Osteocyte (in vitro differentiated cells): Measurements from ENCODE around the gene CD3G. TPM values are rescaled to one million over a fixed set of nuclear protein-coding genes. Genes with fewer than 3 reads are reported as not detected.

Experiments used
- DNase-seq: peaks from one replicate; pipeline ENCODE4 v3.0.0; 2021; ENCODE audit warnings: mixed read lengths; ENCODE audit not compliant: unreplicated experiment; ENCODE audit errors: extremely low spot score
- H3K27ac Mint-ChIP-seq: one replicate; pipeline ENCODE4 v1.8.0; 2021; ENCODE audit warnings: mild to moderate bottlenecking, mixed read lengths; ENCODE audit not compliant: unreplicated experiment
- H3K27me3 Mint-ChIP-seq: one replicate; pipeline ENCODE4 v1.8.0; 2021; ENCODE audit warnings: mixed read lengths; ENCODE audit not compliant: unreplicated experiment
- H3K36me3 Mint-ChIP-seq: one replicate; pipeline ENCODE4 v1.8.0; 2021; ENCODE audit warnings: mixed read lengths; ENCODE audit not compliant: unreplicated experiment
- H3K4me1 Mint-ChIP-seq: one replicate; pipeline ENCODE4 v1.8.0; 2021; ENCODE audit warnings: mixed read lengths; ENCODE audit not compliant: unreplicated experiment
- H3K4me3 Mint-ChIP-seq: one replicate; pipeline ENCODE4 v1.8.0; 2021; ENCODE audit warnings: mild to moderate bottlenecking, moderate library complexity, mixed read lengths; ENCODE audit not compliant: unreplicated experiment
- H3K9me3 Mint-ChIP-seq: one replicate; pipeline ENCODE4 v1.8.0; 2021; ENCODE audit warnings: mixed read lengths; ENCODE audit not compliant: unreplicated experiment
- CTCF ChIP-seq: fragments of 200-600 bp; sonication (generic); IDR thresholded peaks from 2 replicates; pipeline ENCODE4 v1.5.0; 2021; ENCODE audit warnings: antibody characterized with exemption, mild to moderate bottlenecking, moderate library complexity
- total RNA-seq: library from RNA; stranded (reverse); gene quantifications from 2 replicates; pipeline ENCODE4 v1.2.1, GENCODE V29; 2021

Gene CD3G
- total RNA-seq, 1 donor from 2014 or later, result not detected

GRCh38 chr11:118339281-118339961 lies 4.7 kb upstream of the CD3G start:
- no peak overlapping the region for H3K4me3 Mint-ChIP-seq
- no peaks in the 10 kb centered on the region for H3K4me1 Mint-ChIP-seq
- no peak for TF ChIP-seq CTCF
- H3K36me3 Mint-ChIP-seq, result no peaks in the 10 kb centered on the region
- peak; percentile 44 for DNase-seq
- H3K9me3 Mint-ChIP-seq, result no peaks in the 10 kb centered on the region
- peaks cover 32% of the 10 kb centered on the region for H3K27me3 Mint-ChIP-seq
- H3K27ac Mint-ChIP-seq, result no peak overlapping the region

GRCh38 chr11:118340449-118340848 lies 3.7 kb upstream of the CD3G start:
- H3K27ac Mint-ChIP-seq, result no peak overlapping the region
- no peak for DNase-seq
- H3K36me3 Mint-ChIP-seq, result no peaks in the 10 kb centered on the region
- no peak for TF ChIP-seq CTCF
- no peaks in the 10 kb centered on the region for H3K9me3 Mint-ChIP-seq
- H3K27me3 Mint-ChIP-seq, result peaks cover 37% of the 10 kb centered on the region
- no peak overlapping the region for H3K4me3 Mint-ChIP-seq
- H3K4me1 Mint-ChIP-seq, result no peaks in the 10 kb centered on the region

- TF ChIP-seq CTCF, result no peak
- no peaks in the 10 kb centered on the region for H3K4me1 Mint-ChIP-seq
- no peaks in the 10 kb centered on the region for H3K9me3 Mint-ChIP-seq
- H3K27ac Mint-ChIP-seq, result no peak overlapping the region
- H3K4me3 Mint-ChIP-seq, result no peak overlapping the region
- no peak for DNase-seq
- peaks cover 43% of the 10 kb centered on the region for H3K27me3 Mint-ChIP-seq
- no peaks in the 10 kb centered on the region for H3K36me3 Mint-ChIP-seq
Measured at GRCh38 chr11:118341261-118341660, 2.9 kb upstream of the CD3G start.

- Mint-ChIP-seq H3K36me3 (no peaks in the 10 kb centered on the region), H3K4me1 (no peaks in the 10 kb centered on the region), H3K9me3 (no peaks in the 10 kb centered on the region), H3K27ac (no peak overlapping the region), H3K4me3 (no peak overlapping the region), H3K27me3 (peaks cover 46% of the 10 kb centered on the region)
- DNase-seq, result no peak
- no peak for TF ChIP-seq CTCF
Measured at GRCh38 chr11:118341815-118342489, 2.2 kb upstream of the CD3G start.

GRCh38 chr11:118342503-118343161 lies 1.5 kb upstream of the CD3G start, which contains the start of gene CD3D:
Gene CD3D (minus strand): TSS chr11:118342705. CDS start chr11:118342607, 98 bp downstream.
- Mint-ChIP-seq H3K27ac (no peak within 1 kb of the TSS), H3K9me3 (no peaks in the 10 kb centered on the region), H3K36me3 (no peaks in the 10 kb centered on the region), H3K4me1 (no peaks in the 10 kb centered on the region), H3K4me3 (no peak within 1 kb of the TSS), H3K27me3 (peaks cover 47% of the 10 kb centered on the region)
- no peak for TF ChIP-seq CTCF
- no peak for DNase-seq
